Smooth muscle cell (in vitro differentiated cells): ENCODE results near the gene IFNGR1. TPM values are rescaled to one million over a fixed set of nuclear protein-coding genes. Genes with fewer than 3 reads are reported as not detected.

Experiments
- DNase-seq: peaks from one replicate; lab custom pipeline; 2025; ENCODE audit not compliant: unreplicated experiment; lab: John Stamatoyannopoulos, UW
- H2AFZ ChIP-seq: fragments of 200-600 bp; sonication (generic); 2 replicates; pipeline ENCODE4 v1.6.0; 2016; ENCODE audit warnings: antibody characterized with exemption, low read depth, mild to moderate bottlenecking
- H3F3A ChIP-seq: fragments of 200-600 bp; sonication (generic); 2 replicates; pipeline ENCODE4 v1.6.0; 2017; ENCODE audit warnings: antibody characterized with exemption, low read depth
- H3K27ac ChIP-seq: fragments of 200-600 bp; sonication (generic); 2 replicates; pipeline ENCODE4 v1.5.1; 2016; ENCODE audit warnings: low read depth, mild to moderate bottlenecking
- H3K27me3 ChIP-seq: fragments of 200-600 bp; sonication (generic); 2 replicates; pipeline ENCODE4 v1.6.1; 2016; ENCODE audit warnings: low read depth, mild to moderate bottlenecking
- H3K36me3 ChIP-seq: fragments of 200-600 bp; sonication (generic); 2 replicates; pipeline ENCODE4 v1.5.1; 2016; ENCODE audit warnings: low read depth
- H3K4me1 ChIP-seq: fragments of 200-600 bp; sonication (generic); 2 replicates; pipeline ENCODE4 v1.5.1; 2016; ENCODE audit warnings: low read depth
- H3K4me2 ChIP-seq: fragments of 200-600 bp; sonication (generic); 2 replicates; pipeline ENCODE4 v1.6.0; 2016; ENCODE audit warnings: mild to moderate bottlenecking
- H3K4me3 ChIP-seq: fragments of 200-600 bp; sonication (generic); 2 replicates; pipeline ENCODE4 v1.5.1; 2016; ENCODE audit warnings: mild to moderate bottlenecking
- H3K79me2 ChIP-seq: fragments of 200-600 bp; sonication (generic); 2 replicates; pipeline ENCODE4 v1.6.0; 2016; ENCODE audit warnings: low read depth, mild to moderate bottlenecking
- H3K9ac ChIP-seq: fragments of 200-600 bp; sonication (generic); 2 replicates; pipeline ENCODE4 v1.6.0; 2016; ENCODE audit warnings: low read depth
- H3K9me3 ChIP-seq: fragments of 200-600 bp; sonication (generic); replicated peaks from 2 replicates; pipeline ENCODE4 v1.5.1; 2016; ENCODE audit warnings: low read depth
- H4K20me1 ChIP-seq: fragments of 200-600 bp; sonication (generic); 2 replicates; pipeline ENCODE4 v1.6.0; 2016; ENCODE audit warnings: low read depth
- WGBS: methylation state at CpG from one replicate; pipeline ENCODE4 v1.1.7; 2016; ENCODE audit warnings: low lambda C conversion rate; 5-methylcytosine and 5-hydroxymethylcytosine counted together
- polyA plus RNA-seq: library from polyadenylated mRNA; unstranded; fragments of >200 nt; fragmentation: Nextera tagmentation; extraction: Ambion mirVana; gene quantifications from 2 replicates; pipeline ENCODE4 v1.2.1, GENCODE V29; 2016
- total RNA-seq: library from RNA; depleted of rRNA; stranded (reverse); fragments of >200 nt; gene quantifications from 2 replicates; pipeline ENCODE4 v1.2.3, GENCODE V29; 2014
- TF ChIP-seq, protein P1 (sequence below): fragments of 200-600 bp; sonication (generic); IDR thresholded peaks from 2 replicates; pipeline ENCODE4 v1.5.1; 2017; ENCODE audit warnings: borderline replicate concordance, mild to moderate bottlenecking, antibody characterized with exemption; ENCODE audit not compliant: insufficient read depth, poor library complexity, severe bottlenecking

Gene IFNGR1
- total and polyA plus RNA-seq, 2 experiments from 2014 or later, result 61.1 to 83.7 TPM

DNA sequence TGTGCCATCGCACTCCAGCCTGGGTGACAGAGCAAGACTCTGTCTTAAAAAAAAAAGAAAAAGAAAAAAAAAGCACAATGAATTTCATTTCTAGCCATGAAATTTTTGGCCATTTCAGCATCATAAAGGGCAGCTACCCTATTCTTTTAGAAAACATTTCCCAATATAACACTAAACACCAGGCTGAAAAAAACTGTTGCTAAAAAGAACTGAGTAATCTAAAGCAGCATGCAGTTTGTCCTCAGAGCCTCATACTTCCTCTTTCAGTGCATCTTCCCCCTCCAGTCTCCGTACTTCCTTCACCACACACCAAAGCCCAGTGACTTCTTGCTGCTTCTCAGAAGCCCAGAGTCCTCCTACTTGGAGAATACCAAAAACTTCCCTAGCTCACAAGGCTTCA is 5.6 kb upstream of the IFNGR1 start:
- Histone ChIP-seq H3F3A (no peaks in the 10 kb centered on the region), H3K27me3 (no peaks in the 10 kb centered on the region), H3K4me3 (no peak overlapping the region), H3K27ac (no peak overlapping the region), H3K36me3 (no peaks in the 10 kb centered on the region), H2AFZ (no peak overlapping the region), H3K4me1 (peaks cover under 1% of the 10 kb centered on the region), H3K9me3 (no peaks in the 10 kb centered on the region), H4K20me1 (no peaks in the 10 kb centered on the region), H3K9ac (no peak overlapping the region), H3K4me2 (no peak overlapping the region), H3K79me2 (no peaks in the 10 kb centered on the region)
- WGBS, result 88% methylated on average over 1 of the region's 2 CpGs
- DNase-seq, result no peak
- TF ChIP-seq, protein P1, sequence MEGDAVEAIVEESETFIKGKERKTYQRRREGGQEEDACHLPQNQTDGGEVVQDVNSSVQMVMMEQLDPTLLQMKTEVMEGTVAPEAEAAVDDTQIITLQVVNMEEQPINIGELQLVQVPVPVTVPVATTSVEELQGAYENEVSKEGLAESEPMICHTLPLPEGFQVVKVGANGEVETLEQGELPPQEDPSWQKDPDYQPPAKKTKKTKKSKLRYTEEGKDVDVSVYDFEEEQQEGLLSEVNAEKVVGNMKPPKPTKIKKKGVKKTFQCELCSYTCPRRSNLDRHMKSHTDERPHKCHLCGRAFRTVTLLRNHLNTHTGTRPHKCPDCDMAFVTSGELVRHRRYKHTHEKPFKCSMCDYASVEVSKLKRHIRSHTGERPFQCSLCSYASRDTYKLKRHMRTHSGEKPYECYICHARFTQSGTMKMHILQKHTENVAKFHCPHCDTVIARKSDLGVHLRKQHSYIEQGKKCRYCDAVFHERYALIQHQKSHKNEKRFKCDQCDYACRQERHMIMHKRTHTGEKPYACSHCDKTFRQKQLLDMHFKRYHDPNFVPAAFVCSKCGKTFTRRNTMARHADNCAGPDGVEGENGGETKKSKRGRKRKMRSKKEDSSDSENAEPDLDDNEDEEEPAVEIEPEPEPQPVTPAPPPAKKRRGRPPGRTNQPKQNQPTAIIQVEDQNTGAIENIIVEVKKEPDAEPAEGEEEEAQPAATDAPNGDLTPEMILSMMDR, result no peak

DNA sequence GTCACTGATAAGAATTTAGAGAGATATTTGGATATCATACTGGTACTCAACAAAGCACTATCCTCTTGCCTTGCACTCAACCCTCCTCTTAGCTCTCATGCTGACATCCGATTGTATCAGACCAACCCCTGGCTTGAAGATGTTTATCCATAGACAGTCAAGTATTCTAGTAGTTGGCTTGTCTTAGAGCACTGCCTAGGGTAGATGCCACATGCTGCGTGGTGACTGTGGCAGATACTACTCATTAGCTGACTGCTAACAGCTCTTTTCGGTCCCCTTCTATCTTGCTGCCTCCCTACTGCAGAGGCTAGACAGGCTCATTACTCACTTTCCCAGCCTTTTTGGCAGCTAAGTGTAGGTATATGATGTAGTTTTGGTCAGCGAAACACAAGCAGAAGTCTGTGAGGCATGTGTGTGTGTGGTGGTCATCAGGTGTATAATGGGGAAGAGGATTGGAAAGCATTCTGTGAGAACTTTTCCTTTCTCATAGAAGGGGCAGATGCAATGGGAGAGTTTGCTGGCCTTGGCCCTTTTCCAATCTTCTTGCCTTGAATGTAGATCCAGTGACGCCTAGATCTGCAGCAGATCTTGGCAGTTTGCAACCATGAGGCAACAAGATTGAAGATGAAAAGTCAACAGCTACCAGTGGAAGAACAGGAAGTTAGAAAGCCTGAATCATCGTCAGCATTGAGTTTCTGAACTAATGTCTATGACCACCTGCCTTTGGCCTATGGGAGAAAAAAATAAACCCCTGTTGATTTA is 4.4 kb upstream of the IFNGR1 start:
- peaks cover 4% of the 10 kb centered on the region for H3K4me1 ChIP-seq
- no peaks in the 10 kb centered on the region for H4K20me1 ChIP-seq
- H3K79me2 ChIP-seq, result peaks cover 4% of the 10 kb centered on the region
- no peak overlapping the region for H3K9ac ChIP-seq
- TF ChIP-seq, protein P1, result no peak
- DNase-seq, result no peak
- H3K9me3 ChIP-seq, result no peaks in the 10 kb centered on the region
- H3F3A ChIP-seq, result no peaks in the 10 kb centered on the region
- H3K27ac ChIP-seq, result no peak overlapping the region
- H3K4me2 ChIP-seq, result no peak overlapping the region
- 94% methylated on average over 6 of the region's 6 CpGs for WGBS
- no peak overlapping the region for H2AFZ ChIP-seq
- no peak overlapping the region for H3K4me3 ChIP-seq
- no peaks in the 10 kb centered on the region for H3K36me3 ChIP-seq
- no peaks in the 10 kb centered on the region for H3K27me3 ChIP-seq

DNA sequence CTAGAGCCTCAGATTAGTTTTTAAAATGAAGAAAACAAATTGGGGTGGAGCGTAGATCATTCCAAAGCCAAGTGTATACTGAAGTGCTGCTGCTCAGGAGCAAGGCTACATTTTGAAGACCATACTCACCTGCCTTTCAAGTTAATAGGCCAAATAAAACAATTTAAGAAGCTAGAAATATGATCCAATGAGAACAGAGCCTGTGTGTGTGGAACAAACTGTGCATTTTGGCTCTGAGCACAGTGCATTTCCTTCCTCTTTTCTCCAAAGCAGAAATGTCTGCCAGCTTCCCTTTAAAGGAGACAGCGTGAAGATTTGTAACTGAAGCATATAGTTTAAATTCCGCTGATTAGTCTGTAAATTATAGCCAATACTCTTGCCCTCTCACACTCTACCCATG is 3.2 kb upstream of the IFNGR1 start:
- no peaks in the 10 kb centered on the region for H3K36me3 ChIP-seq
- no peak overlapping the region for H3K9ac ChIP-seq
- no peak overlapping the region for H3K27ac ChIP-seq
- H3K4me2 ChIP-seq, result no peak overlapping the region
- H3K27me3 ChIP-seq, result no peaks in the 10 kb centered on the region
- no peak for DNase-seq
- no peaks in the 10 kb centered on the region for H3K9me3 ChIP-seq
- peaks cover 10% of the 10 kb centered on the region for H4K20me1 ChIP-seq
- H3F3A ChIP-seq, result no peaks in the 10 kb centered on the region
- WGBS, result 93% methylated on average over 3 of the region's 3 CpGs
- peaks cover 13% of the 10 kb centered on the region for H3K4me1 ChIP-seq
- peaks cover 15% of the 10 kb centered on the region for H3K79me2 ChIP-seq
- no peak overlapping the region for H3K4me3 ChIP-seq
- no peak overlapping the region for H2AFZ ChIP-seq
- TF ChIP-seq, protein P1, result no peak
